ENCODE data around the gene GSTO1. TPM values are rescaled to one million over a fixed set of nuclear protein-coding genes. Genes with fewer than 3 reads are reported as not detected.
A peak's percentile ranks its signal among the peaks of the same experiment; 100 is the strongest.
"Not testable (repeated sequence)": the region's sequence is repeated elsewhere in the genome, so short reads cannot be mapped to it uniquely, and the experiment has no call there.

The GSTO1 gene
- total and polyA plus RNA-seq, 2 of the 13 experiments (the other 11 are each of a cell fraction or from before 2014, with no cell fraction given) = 228 to 300 TPM

DNA sequence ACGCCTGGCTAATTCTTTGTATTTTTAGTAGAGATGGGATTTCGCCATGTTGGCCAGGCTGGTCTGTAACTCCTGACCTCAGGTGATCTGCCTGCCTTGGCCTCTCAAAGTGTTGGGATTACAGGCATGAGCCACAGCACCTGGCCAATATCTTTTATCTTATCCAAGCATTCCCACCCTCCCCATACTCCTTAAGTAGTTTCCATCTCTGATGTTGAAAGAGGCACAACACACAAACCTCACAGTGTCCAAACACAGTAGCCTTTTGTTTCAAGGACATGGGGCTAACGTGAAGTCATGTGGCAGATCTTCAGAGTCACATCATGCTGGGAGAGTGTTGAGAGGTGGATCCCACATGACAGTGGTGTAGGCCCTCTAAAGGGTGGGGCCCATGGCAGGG lies 11.7 kb upstream of the GSTO1 start:
- CTCF ChIA-PET (ENCODE audit: low intra/inter-chr PET ratio, low total read pairs); TF ChIP-seq NR2F6, FOXA1 (IDR thresholded peaks at IDR 0.05): not testable (repeated sequence)
- TF ChIP-seq NR2F6 (CRISPR knock-in tag; IDR thresholded peaks at IDR 0.05) = 0 out of 2 replicates have a peak, but pooled peaks have one; percentile 18
- peak; percentile 24; the same call in 1 of the 2 replicates for TF ChIP-seq RARA (CRISPR knock-in tag; IDR thresholded peaks at IDR 0.05)
- TF ChIP-seq ZNF746 (CRISPR knock-in tag; IDR thresholded peaks at IDR 0.05) = peak; percentile 57; the same call in 1 of the 2 replicates
- TF ChIP-seq FOXA1 (CRISPR knock-in tag; IDR thresholded peaks at IDR 0.05) = peak; percentile 35; the same call in 1 of the 2 replicates
- TF ChIP-seq EP300 (IDR thresholded peaks at IDR 0.05; ENCODE audit: low read depth in 2 of 2, low read length in 2 of 2) = peak in 1 of 2 experiments; percentile 59; a peak in 2 of 4 replicates
- TF ChIP-seq EP300 (CRISPR knock-in tag; IDR thresholded peaks at IDR 0.05; ENCODE audit: borderline replicate concordance) = peak; percentile 45; the same call in 1 of the 2 replicates
- TF ChIP-seq, protein P1, sequence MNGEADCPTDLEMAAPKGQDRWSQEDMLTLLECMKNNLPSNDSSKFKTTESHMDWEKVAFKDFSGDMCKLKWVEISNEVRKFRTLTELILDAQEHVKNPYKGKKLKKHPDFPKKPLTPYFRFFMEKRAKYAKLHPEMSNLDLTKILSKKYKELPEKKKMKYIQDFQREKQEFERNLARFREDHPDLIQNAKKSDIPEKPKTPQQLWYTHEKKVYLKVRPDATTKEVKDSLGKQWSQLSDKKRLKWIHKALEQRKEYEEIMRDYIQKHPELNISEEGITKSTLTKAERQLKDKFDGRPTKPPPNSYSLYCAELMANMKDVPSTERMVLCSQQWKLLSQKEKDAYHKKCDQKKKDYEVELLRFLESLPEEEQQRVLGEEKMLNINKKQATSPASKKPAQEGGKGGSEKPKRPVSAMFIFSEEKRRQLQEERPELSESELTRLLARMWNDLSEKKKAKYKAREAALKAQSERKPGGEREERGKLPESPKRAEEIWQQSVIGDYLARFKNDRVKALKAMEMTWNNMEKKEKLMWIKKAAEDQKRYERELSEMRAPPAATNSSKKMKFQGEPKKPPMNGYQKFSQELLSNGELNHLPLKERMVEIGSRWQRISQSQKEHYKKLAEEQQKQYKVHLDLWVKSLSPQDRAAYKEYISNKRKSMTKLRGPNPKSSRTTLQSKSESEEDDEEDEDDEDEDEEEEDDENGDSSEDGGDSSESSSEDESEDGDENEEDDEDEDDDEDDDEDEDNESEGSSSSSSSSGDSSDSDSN (CRISPR knock-in tag; IDR thresholded peaks at IDR 0.05) = peak; percentile 27; the same call in 1 of the 2 replicates
- TF ChIP-seq, protein P2, sequence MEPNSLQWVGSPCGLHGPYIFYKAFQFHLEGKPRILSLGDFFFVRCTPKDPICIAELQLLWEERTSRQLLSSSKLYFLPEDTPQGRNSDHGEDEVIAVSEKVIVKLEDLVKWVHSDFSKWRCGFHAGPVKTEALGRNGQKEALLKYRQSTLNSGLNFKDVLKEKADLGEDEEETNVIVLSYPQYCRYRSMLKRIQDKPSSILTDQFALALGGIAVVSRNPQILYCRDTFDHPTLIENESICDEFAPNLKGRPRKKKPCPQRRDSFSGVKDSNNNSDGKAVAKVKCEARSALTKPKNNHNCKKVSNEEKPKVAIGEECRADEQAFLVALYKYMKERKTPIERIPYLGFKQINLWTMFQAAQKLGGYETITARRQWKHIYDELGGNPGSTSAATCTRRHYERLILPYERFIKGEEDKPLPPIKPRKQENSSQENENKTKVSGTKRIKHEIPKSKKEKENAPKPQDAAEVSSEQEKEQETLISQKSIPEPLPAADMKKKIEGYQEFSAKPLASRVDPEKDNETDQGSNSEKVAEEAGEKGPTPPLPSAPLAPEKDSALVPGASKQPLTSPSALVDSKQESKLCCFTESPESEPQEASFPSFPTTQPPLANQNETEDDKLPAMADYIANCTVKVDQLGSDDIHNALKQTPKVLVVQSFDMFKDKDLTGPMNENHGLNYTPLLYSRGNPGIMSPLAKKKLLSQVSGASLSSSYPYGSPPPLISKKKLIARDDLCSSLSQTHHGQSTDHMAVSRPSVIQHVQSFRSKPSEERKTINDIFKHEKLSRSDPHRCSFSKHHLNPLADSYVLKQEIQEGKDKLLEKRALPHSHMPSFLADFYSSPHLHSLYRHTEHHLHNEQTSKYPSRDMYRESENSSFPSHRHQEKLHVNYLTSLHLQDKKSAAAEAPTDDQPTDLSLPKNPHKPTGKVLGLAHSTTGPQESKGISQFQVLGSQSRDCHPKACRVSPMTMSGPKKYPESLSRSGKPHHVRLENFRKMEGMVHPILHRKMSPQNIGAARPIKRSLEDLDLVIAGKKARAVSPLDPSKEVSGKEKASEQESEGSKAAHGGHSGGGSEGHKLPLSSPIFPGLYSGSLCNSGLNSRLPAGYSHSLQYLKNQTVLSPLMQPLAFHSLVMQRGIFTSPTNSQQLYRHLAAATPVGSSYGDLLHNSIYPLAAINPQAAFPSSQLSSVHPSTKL (CRISPR knock-in tag; IDR thresholded peaks at IDR 0.05) = peak; percentile 65
- TF ChIP-seq NCOR1 (IDR thresholded peaks at IDR 0.05; ENCODE audit: borderline replicate concordance, low read length) = 0 out of 2 replicates have a peak, but pooled peaks have one; percentile 6
- 0 out of 2 replicates have a peak, but pooled peaks have one; percentile 25 for TF ChIP-seq CCDC6 (CRISPR knock-in tag; IDR thresholded peaks at IDR 0.05)
- TF ChIP-seq GATAD2A (CRISPR knock-in tag; IDR thresholded peaks at IDR 0.05) = peak; percentile 61
- TF ChIP-seq, protein P3, sequence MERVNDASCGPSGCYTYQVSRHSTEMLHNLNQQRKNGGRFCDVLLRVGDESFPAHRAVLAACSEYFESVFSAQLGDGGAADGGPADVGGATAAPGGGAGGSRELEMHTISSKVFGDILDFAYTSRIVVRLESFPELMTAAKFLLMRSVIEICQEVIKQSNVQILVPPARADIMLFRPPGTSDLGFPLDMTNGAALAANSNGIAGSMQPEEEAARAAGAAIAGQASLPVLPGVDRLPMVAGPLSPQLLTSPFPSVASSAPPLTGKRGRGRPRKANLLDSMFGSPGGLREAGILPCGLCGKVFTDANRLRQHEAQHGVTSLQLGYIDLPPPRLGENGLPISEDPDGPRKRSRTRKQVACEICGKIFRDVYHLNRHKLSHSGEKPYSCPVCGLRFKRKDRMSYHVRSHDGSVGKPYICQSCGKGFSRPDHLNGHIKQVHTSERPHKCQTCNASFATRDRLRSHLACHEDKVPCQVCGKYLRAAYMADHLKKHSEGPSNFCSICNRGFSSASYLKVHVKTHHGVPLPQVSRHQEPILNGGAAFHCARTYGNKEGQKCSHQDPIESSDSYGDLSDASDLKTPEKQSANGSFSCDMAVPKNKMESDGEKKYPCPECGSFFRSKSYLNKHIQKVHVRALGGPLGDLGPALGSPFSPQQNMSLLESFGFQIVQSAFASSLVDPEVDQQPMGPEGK (CRISPR knock-in tag; IDR thresholded peaks at IDR 0.05) = peak; percentile 39; the same call in 1 of the 2 replicates
- peak; percentile 18; the same call in 1 of the 2 replicates for TF ChIP-seq TCF7 (IDR thresholded peaks at IDR 0.05; ENCODE audit: low read depth)
- TF ChIP-seq HMG20A (CRISPR knock-in tag; IDR thresholded peaks at IDR 0.05; ENCODE audit: borderline replicate concordance) = peak; percentile 20; the same call in 1 of the 2 replicates
- TF ChIP-seq FOXA3 (CRISPR knock-in tag; IDR thresholded peaks at IDR 0.05) = peak; percentile 21; the same call in 1 of the 2 replicates

More for the DNA sequence above, 11.7 kb upstream of the GSTO1 start:
- peak; percentile 91 for ATAC-seq
- in situ Hi-C loops (cut with HindIII; ENCODE audit: extremely low pct_ligation_motif_present, low pct_unique_long_range_greater_than_20kb); H3K9me3 ChIP-seq (ENCODE audit: low read length); H4K20me1 ChIP-seq (ENCODE audit: insufficient read depth, low read length); H3K79me2 ChIP-seq (ENCODE audit: insufficient read depth, low read length); H3K27me3 ChIP-seq (ENCODE audit: control insufficient read depth in 1 of 2, insufficient read depth in 2 of 2, low read length in 2 of 2); H3K36me3 ChIP-seq (replicated peaks in 1 of 2; ENCODE audit: control insufficient read depth in 1 of 2, insufficient read depth in 2 of 2, low read length in 2 of 2); POLR2A ChIA-PET; BruUV-seq (replicated peaks): not testable (repeated sequence)
- intact Hi-C loops (cut with micrococcal nuclease; ENCODE audit: unreplicated experiment) = loop anchor here (1.0 kb wide), 1 partner anchor 11 kb away; the partner anchor contains the start of gene CFAP43
- FAIRE-seq = peak; percentile 72
- Histone ChIP-seq H3K4me1 (ENCODE audit: insufficient read depth, low read length) (peaks cover 19% of the 10 kb centered on the region), H2AFZ (ENCODE audit: low read length) (peak overlapping the region; percentile 56), H3K9ac (ENCODE audit: insufficient read depth, low read depth, low read length) (peak overlapping the region; percentile 52; the same call in 1 of the 2 replicates), H3K4me2 (ENCODE audit: low read depth, low read length) (peak overlapping the region; percentile 69), H3K27ac (ENCODE audit: extremely low read length, insufficient read depth, low read length) (peak overlapping the region; percentile 57), H3K4me3 (replicated peaks in 1 of 3; ENCODE audit: insufficient read depth in 1 of 3, low read depth in 2 of 3, low read length in 3 of 3) (peak overlapping the region in 1 of 3 experiments; percentile 17; a peak in 1 of 6 replicates)
- WGBS (ENCODE audit: low lambda C conversion rate) = 22% methylated on average over 3 of the region's 3 CpGs
- DNase-seq (ENCODE audit: low spot score) = peak; percentile 88

Data from HepG2 (cell line).